Epidermal melanocyte (primary cell): ENCODE results near the gene MRPS23.

Experiments used
- DNase-seq: peaks from one replicate; pipeline ENCODE4 v3.0.0; 2011; ENCODE audit warnings: low spot score; ENCODE audit not compliant: insufficient read length

Gene MRPS23

DNA sequence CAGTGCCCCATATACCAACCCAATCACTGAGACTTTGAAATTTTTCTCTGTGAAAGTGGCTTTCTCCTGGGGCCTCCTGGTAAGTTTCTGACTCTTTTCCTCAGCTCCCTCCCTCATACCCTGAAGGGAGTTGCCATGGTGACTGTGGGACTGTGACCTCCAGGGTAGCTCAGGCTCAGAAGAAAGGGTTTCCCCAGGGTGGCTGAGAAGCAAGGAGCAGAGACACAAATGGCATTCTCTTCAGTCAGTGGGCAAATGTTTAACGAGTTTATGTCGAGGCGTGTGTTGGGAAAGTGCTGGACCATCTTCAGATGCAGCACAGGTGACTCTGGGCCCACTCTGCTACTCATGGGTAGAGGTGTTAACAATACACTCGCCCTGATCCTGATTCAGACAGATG, 46.8 kb downstream of the MRPS23 start:
- DNase-seq = no peak

DNA sequence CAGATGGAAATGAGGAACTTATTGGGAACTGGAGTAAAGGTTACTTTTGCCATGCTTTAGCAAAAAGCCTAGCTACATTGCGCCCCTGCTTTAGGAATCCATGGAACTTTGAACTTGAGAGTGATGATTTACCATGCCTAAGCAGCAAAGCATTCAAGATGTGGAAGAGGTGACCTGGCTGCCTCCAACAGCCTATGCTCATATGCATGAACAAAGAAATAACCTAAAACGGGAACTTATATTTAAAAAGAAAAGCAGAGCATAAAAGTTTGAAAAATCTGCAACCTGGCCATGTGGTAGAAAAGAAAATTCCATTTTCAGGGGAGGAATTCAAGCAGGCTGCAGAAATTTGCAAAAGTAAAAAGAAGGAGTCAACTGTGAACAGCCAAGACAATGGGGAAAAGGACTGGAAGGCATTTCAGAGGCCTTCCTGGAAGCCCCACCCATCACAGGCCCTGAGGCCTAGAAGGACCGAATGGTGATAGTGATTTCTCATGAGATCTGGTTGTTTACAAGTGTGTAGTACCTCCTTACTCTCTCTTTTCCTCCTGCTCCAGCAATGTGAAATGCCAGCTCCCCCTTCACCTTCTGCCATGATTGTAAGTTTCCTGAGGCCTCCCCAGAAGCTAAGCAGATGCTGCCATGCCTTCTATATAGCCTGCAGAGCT, 48.7 kb downstream of the MRPS23 start:
- DNase-seq = no peak

DNA sequence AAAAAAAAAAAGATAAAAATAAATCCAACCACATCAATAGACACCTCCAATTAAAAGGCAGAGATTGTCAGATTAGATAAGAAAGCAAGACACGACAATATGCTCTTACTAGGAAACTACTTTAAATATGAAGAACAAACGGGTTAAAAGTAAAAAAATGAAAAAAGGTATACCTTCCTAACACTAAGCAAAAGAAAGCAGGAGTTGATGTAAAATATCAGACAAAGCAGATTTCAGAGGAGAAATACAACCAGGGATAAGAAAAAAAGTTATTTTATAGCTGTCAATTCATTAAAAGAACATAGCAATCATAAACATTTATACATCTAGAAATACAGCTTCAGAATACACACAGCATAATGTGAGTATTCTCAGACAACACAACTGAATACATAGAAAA, 55.0 kb downstream of the MRPS23 start:
- DNase-seq = no peak

DNA sequence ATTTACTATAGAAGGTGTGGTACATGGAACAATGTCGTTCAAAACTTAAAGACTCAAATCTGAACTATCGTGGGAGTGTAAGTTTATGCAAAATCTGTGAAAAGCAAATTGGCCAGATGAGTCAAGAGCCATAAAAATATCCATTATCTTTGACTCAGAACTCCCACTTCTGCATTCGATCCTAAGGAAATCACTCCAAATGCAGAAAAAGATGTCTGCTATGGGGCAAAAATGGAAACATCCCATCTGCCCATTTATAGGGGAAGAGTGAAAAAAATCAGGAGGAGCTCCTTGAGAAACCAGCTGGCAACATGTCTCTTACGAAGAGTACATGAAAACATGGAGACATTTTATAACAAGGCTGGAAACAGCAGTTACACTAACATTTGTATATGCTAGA, 61.1 kb downstream of the MRPS23 start:
- DNase-seq = no peak

DNA sequence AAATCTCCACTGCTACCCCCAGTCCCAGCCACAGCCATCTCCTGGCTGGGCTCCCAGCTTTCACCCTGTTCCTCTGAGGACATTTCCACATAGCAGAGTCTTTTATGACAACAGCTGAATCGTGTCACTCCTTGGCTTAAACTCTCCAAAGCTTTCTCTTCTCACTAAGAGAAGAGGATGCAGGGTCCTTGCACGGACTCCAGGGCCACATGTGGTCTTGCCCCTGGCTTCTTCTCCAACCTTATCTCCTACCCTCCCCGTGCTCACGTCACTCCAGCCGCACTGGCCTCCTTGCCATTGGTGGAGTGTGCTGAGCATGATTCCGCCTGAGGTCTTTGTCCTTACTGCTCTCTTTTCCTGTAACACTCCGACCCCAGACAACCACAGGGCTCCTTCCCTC, 64.8 kb downstream of the MRPS23 start:
- DNase-seq = no peak
